Kidney tubule cell (primary cell): ENCODE results near the gene YIF1A.

Experiments
- DNase-seq: peaks from one replicate; pipeline ENCODE4 v3.0.0-alpha.2; 2018; ENCODE audit warnings: low spot score

Gene YIF1A

GRCh38 chr11:66243782-66244535 is 45.0 kb downstream of the YIF1A start:
- no peak for DNase-seq

DNA sequence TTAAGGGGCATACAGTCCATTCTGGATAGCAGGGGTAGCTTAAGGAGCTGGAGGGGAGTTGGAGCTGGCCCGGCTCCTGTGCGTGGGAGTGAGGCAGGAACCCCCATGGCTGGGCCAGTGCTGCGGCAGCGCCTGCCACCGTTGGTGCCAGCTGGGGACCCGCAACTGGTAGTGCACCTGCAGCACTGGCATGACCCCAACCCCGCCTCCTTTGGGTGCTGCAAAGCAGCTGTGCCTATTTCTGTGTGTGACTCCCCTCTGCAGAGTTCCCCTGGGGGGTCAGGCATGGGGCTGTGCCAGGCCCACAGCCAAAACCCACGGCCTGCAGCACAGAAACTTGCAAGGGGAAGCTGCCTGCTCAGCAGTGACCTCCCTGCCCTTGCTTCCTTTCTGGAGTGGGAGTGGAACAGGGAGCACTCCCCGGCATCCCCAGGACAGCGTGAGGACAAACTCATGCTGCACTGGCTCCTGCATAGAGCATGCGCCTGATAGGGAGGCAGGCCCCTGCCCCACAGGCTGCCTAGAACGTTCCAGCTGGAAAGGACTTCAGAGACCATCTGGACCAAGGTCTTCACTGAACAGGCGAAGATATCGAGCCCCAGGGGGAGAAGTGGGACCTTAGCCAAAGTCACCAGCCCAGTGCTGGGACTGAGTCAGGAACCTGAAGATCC is 46.7 kb downstream of the YIF1A start:
- DNase-seq = no peak

GRCh38 chr11:66240781-66241136 is 48.2 kb downstream of the YIF1A start:
- no peak for DNase-seq

DNA sequence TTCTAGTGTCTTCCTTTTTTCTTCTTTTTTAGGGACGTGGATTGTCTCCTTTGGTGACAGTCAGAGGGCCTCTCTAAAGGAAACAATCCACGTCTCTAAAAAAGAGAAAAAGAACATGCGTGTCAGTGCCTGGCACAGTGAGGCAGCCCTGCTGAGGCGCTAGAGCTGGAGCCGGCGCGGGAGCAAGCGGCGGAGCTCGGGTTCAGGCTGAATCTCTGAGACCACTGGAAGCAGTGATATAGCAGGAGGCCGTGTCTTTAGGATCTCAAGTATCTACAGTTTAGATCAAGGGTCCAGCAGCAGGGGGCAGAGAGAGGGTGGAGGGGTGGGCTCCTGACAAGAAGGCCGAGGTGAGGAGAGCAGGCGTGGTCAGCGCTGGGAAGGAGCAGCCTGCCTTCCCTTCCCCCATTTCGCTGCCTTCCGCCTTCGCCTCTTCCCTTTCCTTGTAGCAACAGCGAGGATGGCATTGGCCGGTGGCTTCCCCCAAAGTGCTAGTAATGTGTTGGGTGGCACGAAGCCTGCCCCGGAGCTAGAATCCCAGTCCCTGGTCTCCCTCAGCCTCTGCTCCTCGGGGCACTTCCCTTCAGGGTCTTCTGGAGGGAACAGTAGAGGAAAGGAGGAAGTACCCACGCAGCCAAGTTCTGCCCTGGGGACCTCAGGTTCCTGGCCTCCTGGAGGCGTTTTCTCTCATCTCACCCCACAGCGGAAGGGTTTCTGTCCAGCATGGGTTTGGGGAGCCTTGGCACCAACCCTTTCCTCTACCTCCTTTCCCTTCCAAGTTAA is 48.8 kb downstream of the YIF1A start:
- no peak for DNase-seq

DNA sequence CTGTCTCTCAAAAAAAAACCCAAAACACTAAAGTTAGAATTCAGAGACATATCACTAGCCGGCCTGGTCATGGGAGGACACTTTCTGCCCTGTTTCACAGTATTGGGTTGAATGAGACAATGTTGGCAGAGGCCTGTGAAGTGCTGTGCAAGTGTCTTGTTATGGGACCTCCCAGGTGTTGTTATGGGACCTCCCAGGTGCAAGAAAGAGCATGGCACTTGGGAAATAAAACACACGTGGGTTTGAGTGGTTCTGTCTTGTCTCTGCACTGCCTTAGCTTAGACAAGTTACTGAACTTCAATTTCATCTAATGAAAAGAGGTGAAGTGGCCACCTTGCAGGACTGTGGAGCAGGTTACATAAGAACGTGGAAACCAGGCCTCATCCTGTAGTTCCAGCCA is 49.4 kb downstream of the YIF1A start:
- no peak for DNase-seq

DNA sequence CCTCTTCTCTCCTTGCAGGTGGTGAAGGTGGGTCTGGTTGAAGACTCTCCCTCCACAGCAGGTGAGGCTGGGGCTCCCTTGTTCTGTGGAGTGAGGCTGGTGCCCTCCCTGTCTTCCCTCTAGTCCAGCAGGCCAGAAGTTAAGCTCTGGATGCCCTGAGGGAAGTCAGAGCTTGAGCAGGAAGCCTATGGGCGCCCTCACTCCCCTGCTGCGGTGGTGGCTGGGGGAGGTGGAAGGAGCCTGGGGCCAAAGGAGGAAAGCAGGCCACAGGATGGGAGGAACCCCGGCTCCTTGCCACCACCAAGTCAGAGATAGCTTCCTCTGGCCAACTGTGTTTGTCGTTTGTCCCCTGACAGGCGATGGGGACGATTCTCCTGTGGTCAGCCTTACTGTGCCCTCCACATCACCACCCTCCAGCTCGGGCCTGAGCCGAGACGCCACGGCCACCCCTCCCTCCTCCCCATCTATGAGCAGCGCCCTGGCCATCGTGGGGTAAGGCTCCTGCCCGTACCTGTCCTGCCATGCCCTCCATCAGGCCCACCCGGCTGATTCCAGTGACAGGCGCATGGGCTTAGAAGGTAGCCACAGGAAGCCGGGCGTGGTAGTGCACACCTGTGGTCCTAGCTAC is 50.0 kb downstream of the YIF1A start:
- no peak for DNase-seq

DNA sequence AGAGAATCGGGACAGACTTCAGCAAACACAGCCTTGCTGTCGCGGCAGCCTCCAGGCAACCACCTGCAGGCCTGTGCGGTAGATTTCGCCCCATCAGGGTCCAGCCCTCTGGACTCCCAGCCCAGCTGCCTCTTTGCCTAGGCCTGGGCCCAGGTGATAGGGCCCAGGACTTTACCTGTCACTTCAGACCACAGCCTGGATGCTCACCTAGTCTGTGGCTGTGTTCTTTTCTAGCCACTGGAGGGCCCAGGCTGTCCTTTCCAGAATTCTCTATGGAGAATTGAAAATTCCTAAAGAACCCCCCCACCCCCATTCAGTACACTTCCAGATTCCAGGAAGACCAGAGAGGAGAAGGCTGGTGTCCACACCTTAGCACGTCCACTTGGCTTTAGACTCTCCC is 51.1 kb downstream of the YIF1A start:
- no peak for DNase-seq

DNA sequence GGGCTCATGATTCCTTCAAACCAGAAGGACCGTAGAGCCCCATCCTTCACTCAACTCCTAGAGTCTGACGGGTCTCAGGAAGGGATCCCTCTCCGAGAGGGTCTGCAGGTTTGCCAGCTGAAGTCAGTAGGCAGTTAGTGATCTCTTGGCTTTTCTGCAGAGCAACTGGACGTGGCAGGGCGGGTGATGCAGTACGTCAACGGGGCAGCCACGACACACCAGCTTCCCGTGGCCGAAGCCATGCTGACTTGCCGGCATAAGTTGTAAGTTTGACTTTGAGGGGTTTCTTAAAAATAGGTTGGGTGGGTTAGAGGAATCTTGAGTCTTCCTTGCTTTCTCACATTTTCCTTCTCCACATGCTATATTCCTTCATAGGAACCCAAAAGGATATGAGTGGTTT is 53.8 kb downstream of the YIF1A start:
- DNase-seq = no peak
